HG02798 (cell line): ENCODE measurements around the gene HELT.
"Not testable (repeated sequence)": the region's sequence is repeated elsewhere in the genome, so short reads cannot be mapped to it uniquely, and the experiment has no call there.

Source experiments
- ATAC-seq: cut with Tn5 transposase; IDR thresholded peaks from one replicate; pipeline ENCODE4 v1.9.1; 2021; ENCODE audit warnings: mild to moderate bottlenecking; ENCODE audit not compliant: unreplicated experiment, poor library complexity

HELT gene

DNA sequence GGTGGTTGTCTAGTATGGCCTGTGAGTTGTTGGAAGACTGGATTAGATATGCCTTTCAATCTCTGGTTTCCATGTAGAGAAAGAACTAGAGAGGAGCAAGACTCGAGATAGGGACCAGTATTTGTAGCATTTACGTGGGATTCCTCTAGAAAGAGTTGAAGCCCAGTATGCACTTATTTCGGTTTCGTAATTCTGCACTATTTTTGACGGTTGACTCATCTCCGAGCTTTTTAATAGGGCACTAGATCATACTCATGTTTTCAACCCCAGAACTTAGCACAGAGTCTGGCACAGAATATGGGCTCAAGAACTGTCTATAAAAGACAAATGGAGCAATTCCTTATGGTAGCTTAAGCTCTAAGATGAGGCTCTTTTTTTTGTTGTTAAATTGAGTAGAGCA, 15.7 kb downstream of the HELT start:
- ATAC-seq: peak; percentile 72

DNA sequence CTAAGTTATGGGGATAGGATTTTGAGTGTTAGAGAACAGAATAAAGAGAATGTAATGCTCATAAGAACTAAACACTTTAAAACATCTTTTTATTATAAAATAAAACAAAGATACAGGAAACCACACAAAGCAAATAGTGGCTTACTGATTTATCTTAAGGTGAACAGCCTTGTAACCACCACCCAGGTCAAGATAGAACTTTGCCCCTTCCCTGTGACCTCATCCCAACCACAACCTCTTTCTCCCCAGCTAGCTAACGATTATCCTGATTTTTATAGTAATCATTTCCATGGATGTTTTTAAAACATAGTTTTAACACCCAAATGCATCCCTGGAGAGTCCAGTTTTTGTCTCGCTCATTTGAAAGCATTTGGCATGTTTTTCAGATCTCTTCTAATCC, 17.0 kb downstream of the HELT start:
- ATAC-seq: no peak

DNA sequence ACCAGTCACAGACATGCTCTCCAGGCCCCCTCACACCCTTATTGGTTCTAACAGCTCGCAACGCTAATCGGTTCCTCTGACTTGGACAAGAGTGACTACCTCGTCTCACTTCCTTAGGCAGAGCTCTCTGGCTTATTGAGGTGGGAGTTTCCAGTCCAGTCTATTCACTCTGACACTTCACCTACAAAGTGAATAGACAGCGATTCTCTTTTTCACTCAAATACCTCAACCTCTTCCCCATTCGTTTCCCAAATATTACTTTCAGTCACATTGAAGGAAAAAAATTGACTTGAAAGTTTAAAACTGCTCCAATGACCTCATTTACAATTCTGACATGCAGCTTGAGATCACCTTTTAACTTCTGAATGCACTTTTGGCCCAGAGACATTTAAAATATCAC, 17.7 kb downstream of the HELT start:
- no peak for ATAC-seq

DNA sequence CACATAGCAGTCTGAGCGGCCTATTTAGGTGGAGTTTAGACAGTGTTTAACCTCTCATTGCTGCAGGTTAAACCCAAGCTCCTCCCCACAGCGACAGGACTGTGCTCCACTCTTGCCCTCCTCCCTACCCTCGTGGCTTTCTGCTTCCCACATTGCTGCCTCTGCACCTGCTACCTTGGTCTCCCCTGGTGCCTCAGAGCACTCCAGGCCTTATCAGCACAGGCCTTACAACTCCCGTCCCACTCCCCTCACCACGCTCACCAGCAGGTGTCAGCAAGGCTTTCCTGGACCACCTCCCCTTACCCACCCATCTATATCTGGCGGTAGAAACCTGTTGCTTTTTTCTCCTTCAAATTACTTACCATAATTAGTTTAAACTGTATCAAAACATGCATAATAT, 18.6 kb downstream of the HELT start:
- no peak for ATAC-seq

GRCh38 chr4:185039508-185040273, 21.4 kb downstream of the HELT start:
- peak; percentile 61 for ATAC-seq

GRCh38 chr4:185040523-185040922, 22.2 kb downstream of the HELT start:
- no peak for ATAC-seq

GRCh38 chr4:185050286-185050685, 32.0 kb downstream of the HELT start:
- ATAC-seq: not testable (repeated sequence)

GRCh38 chr4:185051283-185051682, 33.0 kb downstream of the HELT start:
- ATAC-seq: not testable (repeated sequence)

DNA sequence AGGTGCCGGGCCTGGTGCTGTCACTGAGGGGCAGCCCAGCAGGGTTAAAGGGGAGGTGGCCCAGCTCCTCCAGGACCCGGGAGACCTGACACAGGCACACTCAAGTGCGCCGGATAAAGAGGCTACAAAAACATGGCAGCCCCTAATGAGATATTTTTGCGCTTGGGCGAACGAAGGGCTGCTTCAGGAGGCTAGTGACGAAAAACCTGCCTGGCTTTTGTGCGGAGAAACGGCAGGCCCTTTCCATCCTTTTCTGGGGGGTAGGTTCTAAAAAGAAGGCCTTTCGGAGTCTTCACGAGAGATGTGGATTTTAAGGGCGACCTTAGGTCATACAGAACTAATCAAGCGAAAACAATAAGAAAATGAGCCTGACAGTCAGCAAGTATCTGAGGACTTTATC, 35.5 kb downstream of the HELT start:
- no peak for ATAC-seq

- ATAC-seq: no peak
Observed at GRCh38 chr4:185054272-185054671, 36.0 kb downstream of the HELT start.

GRCh38 chr4:185054886-185055285, 36.6 kb downstream of the HELT start:
- no peak for ATAC-seq

- no peak for ATAC-seq
Observed at GRCh38 chr4:185061610-185062009, 43.3 kb downstream of the HELT start.

DNA sequence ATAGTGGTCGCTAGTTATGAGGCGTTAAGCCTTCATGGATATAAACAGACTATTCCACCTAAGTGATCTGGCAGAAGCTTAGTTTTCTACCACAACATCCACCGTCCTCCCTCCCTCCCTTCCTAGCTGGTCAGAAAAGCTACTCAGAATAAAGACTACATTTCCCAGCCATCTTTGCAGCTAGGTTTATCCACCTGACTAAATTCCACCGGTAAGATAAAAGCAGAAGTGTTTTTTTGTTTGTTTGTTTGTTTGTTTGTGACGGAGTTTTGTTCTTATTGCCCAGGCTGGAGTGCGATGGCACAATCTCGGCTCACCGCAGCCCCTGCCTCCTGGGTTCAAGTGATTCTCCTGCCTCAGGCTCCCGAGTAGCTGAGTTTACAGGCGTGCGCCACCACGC, 44.3 kb downstream of the HELT start:
- no peak for ATAC-seq

DNA sequence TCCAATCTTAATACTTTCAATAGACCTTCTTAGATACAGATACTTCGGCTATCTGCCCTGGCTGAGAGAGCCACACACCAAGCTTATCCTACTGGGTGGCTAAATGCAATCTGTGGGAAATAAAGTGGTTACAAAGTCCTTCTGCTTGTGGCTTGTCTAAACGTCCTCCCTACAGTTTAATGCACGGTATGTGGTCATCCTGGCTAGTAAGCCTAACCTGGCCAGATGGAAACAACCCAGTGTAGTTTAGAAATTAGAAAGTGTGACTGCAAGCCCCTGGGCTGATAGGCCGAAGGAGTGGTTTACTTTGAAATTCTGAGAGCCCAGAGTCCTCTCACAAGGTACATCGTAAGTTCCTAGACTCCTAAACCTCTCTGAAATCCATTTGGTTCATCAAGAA, 47.9 kb downstream of the HELT start:
- no peak for ATAC-seq

- ATAC-seq: no peak
Observed at GRCh38 chr4:185068837-185069236, 50.5 kb downstream of the HELT start.
